GM21367 (cell line): ENCODE data around the gene FAM161A.
"Not testable (repeated sequence)": the region's sequence is repeated elsewhere in the genome, so short reads cannot be mapped to it uniquely, and the experiment has no call there.

ENCODE experiments used
- ATAC-seq: cut with Tn5 transposase; IDR thresholded peaks from one replicate; pipeline ENCODE4 v1.9.1; 2021; ENCODE audit not compliant: unreplicated experiment

FAM161A gene, protein sequence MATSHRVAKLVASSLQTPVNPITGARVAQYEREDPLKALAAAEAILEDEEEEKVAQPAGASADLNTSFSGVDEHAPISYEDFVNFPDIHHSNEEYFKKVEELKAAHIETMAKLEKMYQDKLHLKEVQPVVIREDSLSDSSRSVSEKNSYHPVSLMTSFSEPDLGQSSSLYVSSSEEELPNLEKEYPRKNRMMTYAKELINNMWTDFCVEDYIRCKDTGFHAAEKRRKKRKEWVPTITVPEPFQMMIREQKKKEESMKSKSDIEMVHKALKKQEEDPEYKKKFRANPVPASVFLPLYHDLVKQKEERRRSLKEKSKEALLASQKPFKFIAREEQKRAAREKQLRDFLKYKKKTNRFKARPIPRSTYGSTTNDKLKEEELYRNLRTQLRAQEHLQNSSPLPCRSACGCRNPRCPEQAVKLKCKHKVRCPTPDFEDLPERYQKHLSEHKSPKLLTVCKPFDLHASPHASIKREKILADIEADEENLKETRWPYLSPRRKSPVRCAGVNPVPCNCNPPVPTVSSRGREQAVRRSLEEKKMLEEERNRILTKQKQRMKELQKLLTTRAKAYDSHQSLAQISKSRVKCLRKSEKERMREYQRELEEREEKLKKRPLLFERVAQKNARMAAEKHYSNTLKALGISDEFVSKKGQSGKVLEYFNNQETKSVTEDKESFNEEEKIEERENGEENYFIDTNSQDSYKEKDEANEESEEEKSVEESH

DNA sequence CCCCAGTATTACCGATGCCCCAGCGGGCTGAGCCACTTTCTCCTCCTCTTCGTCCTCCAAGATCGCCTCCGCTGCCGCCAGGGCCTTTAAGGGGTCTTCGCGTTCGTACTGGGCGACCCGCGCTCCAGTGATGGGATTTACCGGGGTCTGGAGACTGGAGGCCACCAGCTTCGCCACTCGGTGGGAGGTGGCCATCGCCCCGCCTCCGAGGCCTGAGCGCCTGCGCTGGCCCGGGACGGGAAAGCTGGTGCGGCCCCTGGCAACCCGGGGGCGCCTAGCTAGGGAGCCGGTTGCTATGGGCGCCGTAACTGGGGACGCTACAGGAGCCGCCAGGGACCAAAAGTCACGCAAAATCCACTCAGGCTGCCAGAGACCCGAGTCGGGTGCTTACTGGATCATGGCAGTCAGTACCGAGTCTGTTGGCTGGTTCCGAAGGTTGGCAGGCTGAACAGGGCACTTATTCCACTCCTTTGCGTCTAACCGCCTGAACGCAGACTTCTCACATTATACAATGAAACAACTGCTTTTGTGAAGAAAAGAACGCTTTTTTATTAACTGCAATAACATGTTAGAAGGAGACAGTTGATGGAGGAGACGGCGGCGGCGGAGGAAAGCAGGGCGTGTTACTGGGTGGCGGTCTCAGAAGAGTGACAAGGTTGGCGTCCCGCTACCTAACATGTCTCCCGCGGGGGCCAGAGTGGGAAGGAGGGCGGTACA, at the start of gene FAM161A:
Gene FAM161A (minus strand): TSS at position 214 of the 717 bp plus-strand sequence. CDS start 19 bp downstream, at position 195.
- peak; percentile 56 for ATAC-seq

DNA sequence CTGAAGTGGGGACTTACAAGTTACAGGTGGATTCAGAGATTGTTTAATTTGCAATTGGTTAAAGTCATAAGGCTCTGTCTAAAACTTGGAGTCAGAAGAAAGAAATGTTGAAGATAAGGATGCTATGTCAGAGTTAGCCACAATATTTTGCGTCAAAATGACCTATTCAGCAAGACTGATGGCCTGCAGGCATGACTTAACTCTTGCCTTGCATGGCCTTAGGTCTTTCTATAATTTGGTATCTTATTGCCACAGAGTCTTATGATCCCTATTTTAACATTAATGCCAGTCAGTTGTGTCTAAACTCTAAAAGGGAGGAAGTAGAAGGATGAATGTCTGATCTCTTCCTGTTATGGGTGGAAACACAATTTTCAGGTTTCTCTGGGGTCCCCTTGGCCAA, 46.4 kb upstream of the FAM161A start:
- no peak for ATAC-seq

DNA sequence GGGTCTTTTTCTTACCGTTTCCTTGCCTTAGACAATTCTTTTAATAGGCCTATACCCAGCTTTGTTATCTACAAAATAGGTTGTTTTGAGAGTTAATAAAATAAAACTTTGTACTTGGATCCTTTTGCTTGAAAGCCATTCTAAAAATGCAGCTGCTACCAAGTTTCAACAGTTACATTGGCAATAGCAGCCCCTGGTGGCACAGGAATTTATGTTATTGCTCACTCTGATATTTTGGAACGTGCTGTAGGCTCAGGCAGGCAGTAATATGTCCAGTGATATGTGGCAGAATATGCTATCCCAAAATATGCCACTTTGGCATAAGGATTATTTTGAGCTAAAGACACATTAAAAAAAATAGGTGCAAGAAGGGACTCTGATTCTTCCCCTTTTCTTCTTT, 45.0 kb upstream of the FAM161A start:
- ATAC-seq: no peak

DNA sequence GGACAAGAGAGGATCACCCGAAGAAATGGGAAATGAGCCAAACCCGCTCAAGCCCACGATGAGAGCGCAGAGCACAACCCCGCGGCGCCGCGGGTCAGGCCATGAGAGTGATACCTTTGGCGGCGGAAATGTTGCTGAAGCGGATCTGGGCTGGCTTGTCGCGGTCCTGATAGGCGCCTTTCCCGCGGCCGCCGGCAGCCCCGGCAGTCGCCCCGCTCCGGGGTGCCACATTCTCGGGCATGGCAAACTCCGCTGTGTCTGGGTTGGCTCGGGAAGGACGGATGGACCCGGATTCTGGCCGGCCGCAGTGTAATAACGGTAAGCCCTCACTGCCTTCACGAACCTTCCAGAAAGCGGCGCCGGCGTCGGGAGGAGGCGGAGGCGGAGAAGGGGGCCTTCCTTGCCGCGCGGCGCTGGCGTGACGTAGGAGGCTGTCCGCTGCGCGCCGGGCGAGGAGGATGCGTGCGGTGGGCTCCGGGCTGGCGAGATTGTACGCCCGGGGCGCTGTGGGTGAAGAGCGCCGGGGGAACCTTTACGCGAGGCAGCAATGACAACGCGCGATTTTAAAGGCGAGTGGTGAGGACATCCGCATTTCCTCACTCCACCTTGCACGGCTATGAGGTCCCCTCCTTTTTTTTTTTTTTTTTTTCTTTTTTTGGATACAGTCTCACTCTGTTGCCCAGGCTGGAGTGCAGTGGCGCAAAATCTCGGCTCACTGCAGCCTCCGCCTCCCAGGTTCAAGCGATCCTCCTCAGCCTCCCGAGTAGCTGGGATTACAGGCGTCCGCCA, 34.6 kb upstream of the FAM161A start, which contains the start of gene CCT4:
Gene CCT4 (minus strand): TSS at position 390 of the 789 bp plus-strand sequence. CDS start 149 bp downstream, at position 241.
- peak; percentile 72 for ATAC-seq

DNA sequence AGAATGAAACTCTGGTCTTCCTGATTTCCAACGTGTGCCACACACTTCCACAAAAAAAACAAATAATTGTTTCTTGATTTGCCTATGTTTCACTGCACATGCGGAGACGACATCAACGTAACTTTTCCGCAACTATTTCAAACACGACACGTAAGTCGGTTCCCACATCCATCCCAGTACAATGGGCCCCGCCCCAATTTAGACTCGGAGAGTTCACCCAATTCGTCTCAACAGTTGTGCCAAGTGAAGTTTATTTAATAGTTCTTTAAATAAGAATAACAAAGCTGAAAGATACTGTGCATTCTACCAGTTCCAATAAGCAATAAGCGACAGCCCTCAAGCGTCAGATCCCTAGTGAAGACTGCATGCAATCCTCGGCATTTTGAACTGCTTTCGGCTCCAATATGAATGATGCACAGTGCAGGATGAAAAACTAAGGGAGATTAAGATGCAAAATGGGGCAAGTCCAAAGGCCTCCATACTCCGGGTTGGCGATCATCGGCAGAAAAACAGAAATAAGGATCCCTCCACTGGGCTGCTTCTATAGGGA, 33.9 kb upstream of the FAM161A start:
- no peak for ATAC-seq

DNA sequence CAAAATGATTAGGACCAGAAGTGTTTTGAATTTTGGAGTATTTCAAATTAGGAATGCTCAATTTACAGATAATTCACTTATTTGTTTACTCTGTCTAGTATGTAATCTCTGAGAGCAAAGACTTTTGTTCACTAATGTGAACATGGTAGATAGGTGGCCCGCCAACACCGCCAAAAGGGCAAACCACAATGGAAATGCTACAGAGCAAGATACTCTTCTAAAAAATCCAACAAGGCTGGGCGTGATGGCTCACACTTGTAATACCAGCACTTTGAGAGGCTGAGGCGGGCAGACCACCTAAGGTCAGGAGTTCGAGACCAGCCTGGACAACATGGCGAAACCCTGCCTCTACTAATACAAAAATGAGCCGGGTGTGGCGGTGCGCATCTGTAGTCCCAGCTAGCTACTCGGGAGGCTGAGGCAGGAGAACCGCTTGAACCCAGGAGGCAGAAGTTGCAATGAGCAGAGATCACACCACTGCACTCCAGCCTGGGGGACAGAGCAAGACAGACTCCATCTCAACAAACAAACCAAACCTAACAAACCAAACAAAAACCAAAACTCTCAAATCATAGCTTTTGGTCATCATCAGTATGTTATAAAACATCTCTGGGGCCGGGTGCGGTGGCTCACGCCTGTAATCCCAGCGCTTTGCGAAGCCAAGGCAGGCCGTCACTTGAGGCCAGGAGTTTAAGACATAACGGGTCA, 32.2 kb upstream of the FAM161A start:
- no peak for ATAC-seq

DNA sequence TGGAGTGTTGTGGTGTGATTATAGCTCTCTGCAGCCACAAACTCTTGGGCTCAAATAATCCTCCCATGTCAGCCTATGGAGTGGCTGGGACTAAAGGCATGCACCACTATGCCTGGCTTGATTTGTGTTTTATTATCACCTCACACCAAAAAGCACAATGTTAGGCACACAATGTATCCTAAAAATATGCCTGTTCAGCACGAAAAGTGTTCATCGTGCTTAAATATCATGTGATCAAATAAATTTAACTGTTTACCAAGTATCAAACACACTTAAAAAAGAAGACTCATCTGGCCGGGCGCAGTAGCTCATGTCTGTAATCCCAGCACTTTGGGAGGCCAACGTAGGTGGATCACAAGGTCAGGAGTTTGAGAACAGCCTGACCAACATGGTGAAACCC, 29.0 kb upstream of the FAM161A start:
- ATAC-seq: no peak

DNA sequence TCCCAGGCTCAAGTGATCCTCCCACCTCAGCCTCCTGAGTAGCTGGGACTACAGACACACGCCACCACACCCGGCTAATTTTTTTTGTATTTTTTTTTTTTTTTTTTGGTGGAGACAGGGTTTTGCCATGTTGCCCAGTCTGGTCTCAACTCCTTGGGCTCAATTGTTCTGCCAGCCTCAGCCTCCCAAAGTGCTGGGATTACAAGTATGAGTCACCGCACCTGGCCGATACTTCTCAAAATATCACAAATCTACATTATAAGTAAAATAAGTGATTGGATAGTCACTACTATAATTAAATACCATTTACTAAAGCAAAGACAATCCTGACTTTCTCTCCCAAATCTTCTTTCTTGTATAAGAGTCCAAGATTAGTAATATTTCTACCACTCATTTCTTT, 25.5 kb upstream of the FAM161A start:
- ATAC-seq: not testable (repeated sequence)

DNA sequence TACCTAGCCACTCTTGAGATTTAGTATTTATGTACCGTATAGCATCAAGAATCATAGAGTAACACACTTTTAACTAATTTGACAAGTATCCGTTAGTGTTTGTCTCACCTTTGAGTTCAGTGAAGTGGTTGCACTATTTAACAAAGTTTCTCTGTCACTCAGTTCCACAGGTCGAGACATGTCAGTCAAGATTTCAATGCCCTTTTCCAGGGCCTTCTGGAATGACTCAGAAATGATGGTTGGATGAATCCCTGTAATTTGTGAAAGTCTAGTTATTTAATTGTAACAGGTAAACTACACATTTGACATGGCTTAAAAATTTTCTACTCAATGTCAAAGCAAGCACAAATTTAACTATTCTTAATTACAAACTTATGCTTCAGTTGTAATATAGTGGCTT, 24.9 kb upstream of the FAM161A start:
- ATAC-seq: no peak

DNA sequence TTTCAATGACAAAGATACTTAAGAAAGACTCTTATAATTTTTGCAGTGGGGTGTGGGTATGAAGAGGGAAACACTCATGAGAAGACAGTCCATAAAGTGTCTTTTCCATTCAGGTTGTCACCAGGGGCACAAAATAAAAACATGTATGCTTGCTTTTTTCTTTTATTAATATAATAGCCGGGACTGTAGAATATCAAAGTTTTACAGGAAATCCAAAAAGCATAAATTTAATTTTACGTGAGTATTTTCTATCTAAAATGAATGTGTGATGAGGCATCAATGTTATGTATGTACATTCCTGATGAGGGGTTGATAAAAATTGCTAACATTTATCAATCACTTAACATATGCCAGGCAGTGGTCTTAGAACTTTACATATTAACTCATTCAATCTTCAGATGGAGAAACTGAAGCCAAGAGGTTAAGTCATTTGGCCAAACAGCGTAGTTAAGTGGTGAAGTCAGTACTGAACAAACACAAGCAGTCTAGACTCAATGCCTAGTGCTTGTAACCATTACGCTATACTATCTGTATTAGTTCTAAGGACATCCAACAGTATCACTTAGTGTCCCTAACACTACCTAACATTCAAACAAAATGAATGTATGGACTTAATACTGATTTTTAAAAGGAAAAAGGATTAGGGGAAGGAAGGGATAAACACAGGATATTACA, 23.8 kb upstream of the FAM161A start:
- ATAC-seq: no peak

DNA sequence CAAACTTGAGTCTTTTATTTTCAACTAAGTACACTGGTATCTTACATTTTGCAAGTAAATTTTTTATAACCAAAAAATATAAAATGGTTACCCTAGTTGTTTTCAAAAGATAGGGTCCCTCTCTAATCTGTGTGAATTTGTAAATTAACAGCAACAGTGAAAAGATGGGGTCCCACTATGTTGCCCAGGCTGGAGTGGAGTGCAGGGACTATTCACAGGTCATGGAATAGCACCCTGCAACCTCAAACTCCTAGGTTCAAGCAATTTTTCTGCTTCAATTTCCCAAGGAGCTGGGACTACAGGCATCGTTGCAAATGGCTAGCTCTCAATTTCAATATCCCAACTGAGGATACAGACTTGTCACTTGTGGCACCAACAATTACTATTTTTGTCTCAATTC, 22.5 kb upstream of the FAM161A start:
- no peak for ATAC-seq

DNA sequence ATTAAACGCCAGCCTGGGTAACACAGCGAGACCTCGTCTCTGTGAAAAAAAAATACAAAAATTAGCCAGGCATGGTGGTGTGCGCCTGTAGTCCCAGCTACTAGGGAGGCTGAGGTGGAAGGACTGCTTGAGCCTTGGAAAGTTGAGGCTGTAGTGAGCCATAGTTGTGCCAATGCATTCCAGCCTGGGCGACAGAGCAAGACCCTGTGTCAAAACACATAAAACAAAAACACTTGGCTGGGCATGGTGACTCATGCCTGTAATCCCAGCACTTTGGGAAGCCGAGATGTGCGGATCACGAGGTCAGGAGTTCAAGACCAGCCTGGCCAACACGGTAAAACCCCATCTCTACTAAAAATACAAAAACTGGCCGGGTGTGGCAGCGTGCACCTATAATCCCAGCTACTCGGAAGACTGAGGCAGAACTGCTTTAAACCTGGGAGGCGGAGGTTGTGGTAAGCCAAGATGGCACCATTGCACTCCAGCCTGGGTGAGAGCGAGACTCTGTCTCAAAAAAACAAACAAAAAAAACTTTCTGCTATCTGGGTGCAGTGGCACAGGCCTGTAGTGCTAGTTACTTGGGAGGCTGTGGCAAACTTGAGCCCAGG, 12.7 kb upstream of the FAM161A start:
- not testable (repeated sequence) for ATAC-seq

DNA sequence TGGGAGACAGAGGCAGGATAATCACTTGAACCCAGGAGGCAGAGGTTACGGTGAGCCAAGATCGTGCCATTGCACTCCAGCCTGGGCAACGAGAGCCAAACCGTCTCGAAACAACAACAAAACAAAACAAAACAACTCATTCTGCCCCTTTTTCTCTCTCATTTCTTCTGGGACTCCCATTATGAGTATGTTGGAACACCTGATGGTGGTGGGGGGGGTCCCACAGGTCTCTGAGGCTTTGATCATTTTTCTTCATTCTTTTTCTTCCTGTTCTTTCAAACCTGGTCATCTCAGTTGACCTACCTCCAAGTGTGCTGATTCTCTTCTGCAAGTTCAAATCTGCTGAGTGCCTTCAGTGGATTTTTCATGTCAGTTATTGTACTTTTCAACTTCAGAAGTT, 8.2 kb upstream of the FAM161A start:
- no peak for ATAC-seq

DNA sequence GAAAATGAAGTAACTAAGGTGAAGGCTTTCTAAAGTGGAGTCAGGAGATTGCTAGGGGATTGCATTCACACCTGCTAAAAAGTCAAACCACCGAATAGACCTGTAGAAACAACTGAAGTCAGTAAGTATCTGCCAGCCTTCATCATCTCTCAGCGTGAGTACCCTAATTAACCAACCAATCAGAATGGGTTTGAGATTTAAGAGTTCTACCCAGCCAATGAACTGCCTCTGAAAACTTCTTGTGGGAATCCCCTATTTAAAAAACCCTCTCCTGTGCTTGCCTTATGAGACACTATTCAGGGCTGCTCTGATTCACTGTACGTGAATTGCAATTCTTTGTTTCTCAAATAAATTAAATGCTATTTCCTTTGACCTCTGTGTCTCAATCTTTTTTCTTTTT, 3.4 kb upstream of the FAM161A start:
- no peak for ATAC-seq

DNA sequence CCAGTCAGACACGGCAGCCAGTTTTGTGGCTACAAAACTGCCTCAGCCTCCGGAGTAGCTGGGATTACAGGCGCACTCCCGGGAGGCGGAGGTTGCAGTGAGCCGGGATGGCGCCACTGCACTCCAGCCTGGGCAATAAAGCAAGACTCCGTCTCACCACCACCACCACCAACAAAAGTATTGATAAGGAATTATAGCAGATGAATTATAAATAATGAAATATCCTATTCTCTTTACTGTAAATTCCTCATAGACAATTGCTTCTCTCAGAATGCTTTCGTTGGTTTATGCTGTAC, 1.4 kb upstream of the FAM161A start:
- no peak for ATAC-seq

DNA sequence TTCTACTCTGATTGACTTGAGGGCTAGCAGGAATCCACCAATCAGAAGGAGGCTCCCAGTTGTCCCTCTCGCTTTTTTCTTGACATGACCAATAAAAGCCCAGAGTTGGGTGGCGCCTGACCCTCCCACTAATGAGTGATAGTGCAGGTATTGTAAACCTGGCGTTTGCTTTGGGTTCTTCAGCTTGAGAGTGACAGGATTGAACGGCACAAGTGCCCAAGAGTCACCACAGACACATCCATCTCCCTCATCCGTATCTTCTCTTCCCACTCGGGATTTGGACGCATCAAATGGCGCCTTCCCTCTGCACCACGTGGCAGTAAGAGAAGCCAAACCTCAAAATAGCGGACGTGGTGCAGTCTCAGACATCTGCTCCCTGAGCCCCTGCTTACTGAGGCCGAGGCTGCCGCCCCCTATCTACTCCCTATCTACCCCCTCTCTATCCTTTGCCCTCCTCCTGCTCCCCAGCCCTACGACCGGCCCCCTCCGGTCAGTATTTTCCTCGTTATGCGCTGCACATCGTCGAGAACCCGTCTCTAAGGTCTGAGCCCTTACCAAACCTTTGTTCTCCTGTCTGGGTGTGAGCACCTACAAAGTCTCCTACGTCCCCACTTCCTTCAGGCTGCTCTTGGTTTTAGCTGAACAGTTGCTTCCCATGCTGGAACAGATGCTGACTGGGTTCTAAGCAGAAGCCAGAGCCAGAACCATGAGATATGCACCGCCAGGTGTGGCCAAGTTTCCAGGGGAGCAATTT, 881 bp upstream of the FAM161A start:
- peak; percentile 88 for ATAC-seq

DNA sequence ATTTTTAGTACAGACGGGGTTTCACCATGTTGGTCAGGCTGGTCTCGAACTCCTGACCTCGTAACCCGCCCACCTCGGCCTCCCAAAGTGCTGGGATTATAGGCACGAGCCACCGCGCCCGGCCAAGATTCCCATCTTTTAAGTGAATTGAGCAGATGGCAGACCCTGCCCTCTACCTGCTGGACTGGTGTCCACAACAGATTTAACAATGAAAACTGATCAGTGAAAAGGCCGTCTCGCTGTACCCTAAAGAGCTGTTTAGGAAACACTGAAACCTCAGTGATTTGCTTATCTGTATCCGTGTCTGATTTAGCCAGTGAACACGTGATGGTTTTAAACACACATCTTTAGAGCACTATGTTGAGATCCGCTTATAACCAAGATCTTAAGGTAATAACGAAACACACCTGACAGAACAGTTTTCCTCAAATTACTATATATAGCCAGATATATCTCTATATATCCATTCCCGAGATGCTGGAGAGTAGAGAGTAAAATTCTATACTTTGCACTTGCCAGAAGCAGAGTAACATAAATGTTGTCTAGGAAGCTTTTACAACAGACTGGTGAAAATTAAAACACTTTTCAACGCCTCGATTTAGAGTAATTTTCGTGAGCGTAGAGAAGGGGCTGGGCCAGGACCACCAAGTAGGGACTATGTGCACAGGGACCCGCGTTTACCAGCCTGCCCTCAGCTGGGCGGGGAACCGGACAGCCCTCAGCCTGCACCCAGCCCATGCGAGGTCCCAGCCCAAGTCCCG, 594 bp downstream of the FAM161A start:
- peak; percentile 49 for ATAC-seq

DNA sequence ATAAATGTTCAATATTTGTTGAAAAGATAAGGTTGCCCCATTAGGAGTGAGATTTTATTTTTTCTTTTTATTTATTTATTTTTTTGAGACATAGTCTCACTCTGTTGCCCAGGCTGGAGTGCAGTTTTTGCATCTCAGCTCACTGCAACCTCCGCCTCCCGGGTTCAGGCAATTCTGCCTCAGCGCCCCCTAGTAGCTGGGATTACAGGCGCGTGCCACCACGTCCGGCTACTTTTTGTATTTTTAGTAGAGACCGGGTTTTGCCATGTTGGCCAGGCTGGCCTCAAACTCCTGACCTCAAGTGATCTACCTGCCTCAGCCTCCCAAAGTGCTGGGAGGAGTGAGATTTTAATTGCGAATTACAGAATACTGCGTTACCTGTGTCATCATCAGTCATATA, 2.6 kb downstream of the FAM161A start:
- ATAC-seq: not testable (repeated sequence)
